IMR-90 (cell line): ENCODE results near the gene IFNLR1. TPM values are rescaled to one million over a fixed set of nuclear protein-coding genes. Genes with fewer than 3 reads are reported as not detected.

ENCODE experiments used
- ATAC-seq: fragments of 200-7000 bp; cut with Tn5 transposase; 2 replicates; pipeline ENCODE4 v1.9.1; 2020; ENCODE audit warnings: low read depth, mild to moderate bottlenecking, moderate library complexity
- BruUV-seq: library from RNA; stranded (reverse); fragments of 400-500 nt; replicated peaks from 2 replicates; lab custom pipeline; 2021; lab: Mats Ljungman, UMichigan
- CTCF ChIA-PET: fragments of 300-600 bp; formaldehyde crosslinking; extraction: SDS; loops from one replicate; lab custom pipeline; 2021; ENCODE audit warnings: antibody characterized with exemption; lab: Yijun Ruan, JAX
- POLR2A ChIA-PET: fragments of 300-600 bp; sonication (Branson Sonifier 250); formaldehyde crosslinking; loops from one replicate; lab custom pipeline; 2022; ENCODE audit warnings: antibody characterized with exemption; ENCODE audit not compliant: unreplicated experiment; lab: Charles Lee
- DNase-seq: peaks from one replicate; pipeline ENCODE4 v3.0.0; 2013
- H2AFZ ChIP-seq: replicated peaks from 2 replicates; pipeline ENCODE3; 2013; ENCODE audit warnings: low read length, mild to moderate bottlenecking; ENCODE audit not compliant: poor library complexity
- H2AK5ac ChIP-seq: 2 replicates; pipeline ENCODE4 v1.6.1; 2013; ENCODE audit warnings: low read depth, low read length, inconsistent platforms
- H2AK9ac ChIP-seq: replicated peaks from 2 replicates; pipeline ENCODE3; 2013; ENCODE audit warnings: mild to moderate bottlenecking, low read depth, low read length, moderate library complexity; ENCODE audit not compliant: poor library complexity
- H2BK120ac ChIP-seq: 2 replicates; pipeline ENCODE4 v1.6.1; 2013; ENCODE audit warnings: low read depth, low read length, inconsistent platforms
- H2BK15ac ChIP-seq: 3 replicates; pipeline ENCODE4 v1.6.1; 2013; ENCODE audit warnings: low read depth, low read length, inconsistent platforms
- H2BK20ac ChIP-seq: 2 replicates; pipeline ENCODE4 v1.6.1; 2013; ENCODE audit warnings: low read depth, mild to moderate bottlenecking, inconsistent platforms, low read length, moderate library complexity
- H2BK5ac ChIP-seq: 2 replicates; pipeline ENCODE4 v1.6.1; 2013; ENCODE audit warnings: mild to moderate bottlenecking, low read depth, low read length, inconsistent platforms; ENCODE audit not compliant: poor library complexity, severe bottlenecking
- H3K14ac ChIP-seq: replicated peaks from 2 replicates; pipeline ENCODE4 v1.6.1; 2013; ENCODE audit warnings: low read depth, low read length, inconsistent platforms
- H3K18ac ChIP-seq: 2 replicates; pipeline ENCODE4 v1.6.1; 2013; ENCODE audit warnings: low read depth, low read length, control low read depth
- H3K23ac ChIP-seq: 2 replicates; pipeline ENCODE4 v1.6.1; 2013; ENCODE audit warnings: low read depth, low read length, inconsistent platforms
- H3K27ac ChIP-seq: 2 replicates; pipeline ENCODE4 v1.5.1; 2013; ENCODE audit warnings: mild to moderate bottlenecking, control low read depth, low read length; ENCODE audit not compliant: insufficient read depth
- H3K27me3 ChIP-seq: 2 replicates; pipeline ENCODE4 v1.6.1; 2013; ENCODE audit warnings: low read length; ENCODE audit not compliant: control insufficient read depth, insufficient read depth
- H3K36me3 ChIP-seq: 2 replicates; pipeline ENCODE4 v1.6.1; 2013; ENCODE audit warnings: low read length, mixed read lengths; ENCODE audit not compliant: control insufficient read depth, insufficient read depth
- H3K4ac ChIP-seq: 2 replicates; pipeline ENCODE4 v1.6.1; 2013; ENCODE audit warnings: low read depth, low read length, inconsistent platforms
- H3K4me1 ChIP-seq: 2 replicates; pipeline ENCODE4 v1.6.1; 2013; ENCODE audit warnings: low read length, mixed read lengths; ENCODE audit not compliant: control insufficient read depth, insufficient read depth
- H3K4me2 ChIP-seq: 2 replicates; pipeline ENCODE4 v1.6.1; 2013; ENCODE audit warnings: low read depth, mild to moderate bottlenecking, control low read depth, low read length, moderate library complexity
- H3K4me3 ChIP-seq: 2 replicates; pipeline ENCODE4 v1.5.1; 2013; ENCODE audit warnings: low read depth, mild to moderate bottlenecking, control low read depth, low read length, moderate library complexity; ENCODE audit not compliant: insufficient read depth
- H3K56ac ChIP-seq: 2 replicates; pipeline ENCODE4 v1.6.1; 2013; ENCODE audit warnings: low read length, inconsistent platforms; ENCODE audit not compliant: insufficient read depth; ENCODE audit errors: extremely low read depth
- H3K79me1 ChIP-seq, 2 experiments: 2 replicates each; pipeline ENCODE4 v1.6.1; 2013; ENCODE audit warnings: low read length in 2 of 2, inconsistent platforms in 1 of 2, low read depth in 1 of 2
- H3K9ac ChIP-seq: 2 replicates; pipeline ENCODE4 v1.6.1; 2013; ENCODE audit warnings: low read depth, low read length, control low read depth
- H3K9me1 ChIP-seq: 2 replicates; pipeline ENCODE4 v1.6.1; 2013; ENCODE audit warnings: low read length, inconsistent platforms; ENCODE audit not compliant: insufficient read depth
- H3K9me3 ChIP-seq: 2 replicates; pipeline ENCODE4 v1.6.1; 2013; ENCODE audit warnings: low read length; ENCODE audit not compliant: control insufficient read depth, insufficient read depth
- H4K20me1 ChIP-seq: 2 replicates; pipeline ENCODE4 v1.6.1; 2013; ENCODE audit warnings: low read length, inconsistent platforms; ENCODE audit not compliant: insufficient read depth
- H4K5ac ChIP-seq: 2 replicates; pipeline ENCODE4 v1.6.1; 2013; ENCODE audit warnings: mild to moderate bottlenecking, low read depth, low read length, control low read depth
- H4K8ac ChIP-seq, 2 experiments: 2 replicates each; pipeline ENCODE4 v1.6.1; 2013; ENCODE audit warnings: low read depth in 2 of 2, low read length in 2 of 2, control low read depth in 1 of 2, inconsistent platforms in 1 of 2
- H4K91ac ChIP-seq: 2 replicates; pipeline ENCODE4 v1.6.1; 2013; ENCODE audit warnings: low read depth, low read length, inconsistent platforms; ENCODE audit not compliant: insufficient read depth
- FOS ChIP-seq: fragments of 150-350 bp; IDR thresholded peaks from 2 replicates; pipeline ENCODE4 v1.6.1; 2016; ENCODE audit warnings: low read depth, low read length
- MXI1 ChIP-seq: IDR thresholded peaks from 2 replicates; pipeline ENCODE4 v1.6.1; 2012; ENCODE audit warnings: low read depth, mild to moderate bottlenecking, low read length, moderate library complexity, borderline replicate concordance
- NFE2L2 ChIP-seq: fragments of 150-350 bp; IDR thresholded peaks from 2 replicates; pipeline ENCODE4 v1.6.1; 2016; ENCODE audit warnings: low read depth, mild to moderate bottlenecking, low read length
- RCOR1 ChIP-seq: IDR thresholded peaks from 2 replicates; pipeline ENCODE4 v1.6.1; 2012; ENCODE audit warnings: mild to moderate bottlenecking, low read length, improper control_type of control experiment; ENCODE audit not compliant: insufficient replicate concordance
- RFX5 ChIP-seq: IDR thresholded peaks from 2 replicates; pipeline ENCODE4 v1.8.0; 2012; ENCODE audit warnings: low read depth, mild to moderate bottlenecking, low read length, moderate library complexity
- SMC3 ChIP-seq: fragments of 150-350 bp; IDR thresholded peaks from 2 replicates; pipeline ENCODE4 v1.6.1; 2016; ENCODE audit warnings: low read depth, mild to moderate bottlenecking, antibody characterized with exemption, low read length, moderate library complexity
- USF2 ChIP-seq: fragments of 150-350 bp; IDR thresholded peaks from 2 replicates; pipeline ENCODE4 v1.6.1; 2017; ENCODE audit warnings: mild to moderate bottlenecking, antibody characterized with exemption, low read length, low read depth
- WGBS, 2 experiments: methylation state at CpG; one replicate each; pipeline versions ENCODE4 v1.1.5 to v1.1.7; 2013; ENCODE audit warnings: missing lambda C conversion rate in 2 of 2; ENCODE audit not compliant: insufficient read length in 1 of 2; ENCODE audit errors: extremely low coverage in 2 of 2; 5-methylcytosine and 5-hydroxymethylcytosine counted together
- dilution Hi-C: fragments of 300-500 bp; cut with HindIII; formaldehyde crosslinking; loops from one replicate; pipeline ENCODE4 v1.14.3; 2018; ENCODE audit warnings: low sequenced_read_pairs; ENCODE audit not compliant: unreplicated experiment
- in situ Hi-C: fragments of 300-500 bp; cut with MboI; formaldehyde crosslinking; loops from 3 replicates; pipeline ENCODE4 v1.14.3; 2019; ENCODE audit warnings: low sequenced_read_pairs, inconsistent platforms, mixed read lengths
- intact Hi-C: fragments of 100-400 bp; cut with micrococcal nuclease; formaldehyde crosslinking; loops from 2 replicates; pipeline ENCODE4 v1.10.0; 2022
- polyA plus RNA-seq, 3 experiments: library from polyadenylated mRNA; depleted of rRNA; stranded (reverse); fragments of >200 nt; gene quantifications; 2 replicates each; pipeline ENCODE4 v1.2.3, GENCODE V29; 2012; ENCODE audit warnings: low replicate concordance in 1 of 3
- total RNA-seq: library from RNA; depleted of rRNA; stranded (reverse); fragments of >200 nt; gene quantifications from 2 replicates; pipeline ENCODE4 v1.2.3, GENCODE V29; 2012

IFNLR1 gene
- total and polyA plus RNA-seq, 2 of the 4 experiments (the other 2 are of a cell fraction), result not detected

GRCh38 chr1:24109166-24109483 lies 78.0 kb downstream of the IFNLR1 start:
- H4K20me1 ChIP-seq, result no peaks in the 10 kb centered on the region
- DNase-seq, result no peak
- H3K9ac ChIP-seq, result no peak overlapping the region
- H2AK5ac ChIP-seq, result no peak overlapping the region
- WGBS, 2 experiments, result no CpG with 5 or more reads among the region's 1 CpG
- H3K36me3 ChIP-seq, result no peaks in the 10 kb centered on the region
- peaks cover 3% of the 10 kb centered on the region; the same call in 1 of the 2 replicates for H3K4me1 ChIP-seq
- no peak overlapping the region for H4K5ac ChIP-seq
- H3K4me3 ChIP-seq, result no peak overlapping the region
- no peak overlapping the region for H3K4ac ChIP-seq
- H3K79me1 ChIP-seq, result no peaks in the 10 kb centered on the region
- dilution Hi-C loops, result no loop called here
- no peak overlapping the region for H2BK120ac ChIP-seq
- no TSS peak for BruUV-seq
- ChIA-PET POLR2A (no interaction called here), CTCF (no interaction called here)
- peak overlapping the region; percentile 71 for H2AFZ ChIP-seq
- no peak overlapping the region for H3K14ac ChIP-seq
- intact Hi-C loops, result no loop called here
- H3K9me3 ChIP-seq, result no peaks in the 10 kb centered on the region
- H3K27ac ChIP-seq, result no peak overlapping the region
- no peak for ATAC-seq
- H3K23ac ChIP-seq, result no peak overlapping the region
- TF ChIP-seq SMC3 (no peak), MXI1 (no peak), FOS (no peak), USF2 (no peak), NFE2L2 (no peak), RCOR1 (peak; percentile 37), RFX5 (no peak)
- H2BK5ac ChIP-seq, result no peak overlapping the region
- no peak overlapping the region for H3K4me2 ChIP-seq
- H2AK9ac ChIP-seq, result no peak overlapping the region
- no peak overlapping the region for H2BK20ac ChIP-seq
- no peaks in the 10 kb centered on the region for H3K9me1 ChIP-seq
- no peak overlapping the region for H4K91ac ChIP-seq
- H4K8ac ChIP-seq, result no peak overlapping the region
- no peak overlapping the region for H3K56ac ChIP-seq
- no peak overlapping the region for H2BK15ac ChIP-seq
- H3K27me3 ChIP-seq, result peaks cover 31% of the 10 kb centered on the region
- in situ Hi-C loops, result no loop called here
- H3K18ac ChIP-seq, result no peak overlapping the region
